ENCODE results near the gene RALGPS1.

- TF ChIP-seq, protein P1, sequence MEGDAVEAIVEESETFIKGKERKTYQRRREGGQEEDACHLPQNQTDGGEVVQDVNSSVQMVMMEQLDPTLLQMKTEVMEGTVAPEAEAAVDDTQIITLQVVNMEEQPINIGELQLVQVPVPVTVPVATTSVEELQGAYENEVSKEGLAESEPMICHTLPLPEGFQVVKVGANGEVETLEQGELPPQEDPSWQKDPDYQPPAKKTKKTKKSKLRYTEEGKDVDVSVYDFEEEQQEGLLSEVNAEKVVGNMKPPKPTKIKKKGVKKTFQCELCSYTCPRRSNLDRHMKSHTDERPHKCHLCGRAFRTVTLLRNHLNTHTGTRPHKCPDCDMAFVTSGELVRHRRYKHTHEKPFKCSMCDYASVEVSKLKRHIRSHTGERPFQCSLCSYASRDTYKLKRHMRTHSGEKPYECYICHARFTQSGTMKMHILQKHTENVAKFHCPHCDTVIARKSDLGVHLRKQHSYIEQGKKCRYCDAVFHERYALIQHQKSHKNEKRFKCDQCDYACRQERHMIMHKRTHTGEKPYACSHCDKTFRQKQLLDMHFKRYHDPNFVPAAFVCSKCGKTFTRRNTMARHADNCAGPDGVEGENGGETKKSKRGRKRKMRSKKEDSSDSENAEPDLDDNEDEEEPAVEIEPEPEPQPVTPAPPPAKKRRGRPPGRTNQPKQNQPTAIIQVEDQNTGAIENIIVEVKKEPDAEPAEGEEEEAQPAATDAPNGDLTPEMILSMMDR (IDR thresholded peaks at IDR 0.05; ENCODE audit: insufficient read depth, low read length): no peak
- TF ChIP-seq SPI1 (IDR thresholded peaks at IDR 0.05; ENCODE audit: borderline replicate concordance, low read depth) (no peak), POLR2AphosphoS5 (IDR thresholded peaks at IDR 0.05; ENCODE audit: low read depth) (no peak), REST (IDR thresholded peaks at IDR 0.05; ENCODE audit: insufficient replicate concordance, low read depth) (no peak), GABPA (IDR thresholded peaks at IDR 0.05; ENCODE audit: low read depth) (no peak)
These were observed 181.6 kb downstream of the RALGPS1 start for GRCh38 chr9:127096208-127096607.
